K562 (cell line): ENCODE results near the gene CD248. TPM values are rescaled to one million over a fixed set of nuclear protein-coding genes. Genes with fewer than 3 reads are reported as not detected.
A peak's percentile ranks its signal among the peaks of the same experiment; 100 is the strongest.

Experiments
- DIDO1 ChIP-seq: fragments of 450-650 bp; IDR thresholded peaks from 2 replicates; pipeline ENCODE4 v1.6.1; 2016; ENCODE audit warnings: low read depth, missing biosample characterization, missing genetic modification characterization
- FIP1L1 ChIP-seq: fragments of 200-400 bp; formaldehyde crosslinking; IDR thresholded peaks from 2 replicates; pipeline ENCODE4 v1.6.1; 2018; ENCODE audit warnings: mild to moderate bottlenecking, low read depth, low read length; ENCODE audit not compliant: poor library complexity, severe bottlenecking
- NBN ChIP-seq: fragments of 450-650 bp; IDR thresholded peaks from 2 replicates; pipeline ENCODE4 v1.6.1; 2016; ENCODE audit warnings: low read depth, mild to moderate bottlenecking
- NCOR1 ChIP-seq: fragments of 450-650 bp; IDR thresholded peaks from 2 replicates; pipeline ENCODE4 v1.6.1; 2016; ENCODE audit warnings: mild to moderate bottlenecking, moderate library complexity
- NELFE ChIP-seq: IDR thresholded peaks from 2 replicates; pipeline ENCODE4 v1.6.1; 2011; ENCODE audit warnings: mild to moderate bottlenecking; ENCODE audit not compliant: insufficient read depth, insufficient read length
- POLR2AphosphoS2 ChIP-seq: IDR thresholded peaks from 2 replicates; pipeline ENCODE4 v1.6.1; 2012; ENCODE audit warnings: low read length, improper control_type of control experiment
- TAF1 ChIP-seq: IDR thresholded peaks from 2 replicates; pipeline ENCODE4 v1.6.1; 2011; ENCODE audit warnings: mild to moderate bottlenecking, low read length, moderate library complexity; ENCODE audit not compliant: insufficient read depth, control insufficient read depth, severe bottlenecking; ENCODE audit errors: extremely low read depth
- TGIF2 ChIP-seq: sonication (generic); formaldehyde crosslinking; IDR thresholded peaks from 2 replicates; pipeline ENCODE4 v1.8.1; 2022; ENCODE audit warnings: mild to moderate bottlenecking, missing genetic modification reagents, moderate library complexity
- ZKSCAN3 ChIP-seq: fragments of 250-450 bp; sonication (Bioruptor Pico); IDR thresholded peaks from 2 replicates; pipeline ENCODE4 v1.4.0; 2020
- polyA plus RNA-seq, 8 experiments: library from polyadenylated mRNA; depleted of rRNA in 4 of 8; stranded (reverse) in 5 of 8; unstranded in 3 of 8; fragments of >200 nt; fragmentation: Nextera tagmentation in 2 of 8; fragmentation: Illumina TruSeq in 1 of 8; extraction: Ambion mirVana in 2 of 8; extraction: Trizol in 1 of 8; gene quantifications; 2 replicates each; pipeline versions ENCODE4 v1.2.1 to v1.2.3, GENCODE V29; 2011 to 2014; ENCODE audit warnings: inconsistent platforms in 1 of 8, missing spikeins in 1 of 8
- total RNA-seq, 7 experiments: library from RNA; depleted of rRNA in 6 of 7; stranded (reverse); fragments of >200 nt in 6 of 7; fragmentation: Illumina TruSeq in 2 of 7; extraction: Trizol in 2 of 7; gene quantifications; 2 replicates each; pipeline versions ENCODE4 v1.2.1 to v1.2.3, GENCODE V29; 2011 to 2021; ENCODE audit warnings: low replicate concordance in 1 of 7
- TF ChIP-seq, protein P1 (sequence below): fragments of 250-450 bp; sonication (Bioruptor Pico); IDR thresholded peaks from 2 replicates; pipeline ENCODE4 v1.8.0; 2021; ENCODE audit warnings: borderline replicate concordance, mild to moderate bottlenecking, moderate library complexity; ENCODE audit not compliant: poor library complexity, severe bottlenecking
- TF ChIP-seq, protein P2 (sequence below): fragments of 250-450 bp; sonication (Bioruptor Pico); IDR thresholded peaks from 2 replicates; pipeline ENCODE4 v1.4.0; 2020; ENCODE audit warnings: mild to moderate bottlenecking, moderate library complexity
- TF ChIP-seq, protein P3 (sequence below): fragments of 250-450 bp; sonication (Bioruptor Pico); IDR thresholded peaks from 2 replicates; pipeline ENCODE4 v1.5.0; 2021
- TF ChIP-seq, protein P4 (sequence below): fragments of 450-650 bp; IDR thresholded peaks from 2 replicates; pipeline ENCODE4 v1.6.1; 2016; ENCODE audit warnings: borderline replicate concordance
- TF ChIP-seq, protein P5 (sequence below): fragments of 450-650 bp; IDR thresholded peaks from 2 replicates; pipeline ENCODE4 v1.6.1; 2016; ENCODE audit warnings: low read depth

Gene CD248
- total and polyA plus RNA-seq, 9 of the 15 experiments (the other 6 are each of a cell fraction or from before 2014, with no cell fraction given): 0.09 TPM; not detected in 8

DNA sequence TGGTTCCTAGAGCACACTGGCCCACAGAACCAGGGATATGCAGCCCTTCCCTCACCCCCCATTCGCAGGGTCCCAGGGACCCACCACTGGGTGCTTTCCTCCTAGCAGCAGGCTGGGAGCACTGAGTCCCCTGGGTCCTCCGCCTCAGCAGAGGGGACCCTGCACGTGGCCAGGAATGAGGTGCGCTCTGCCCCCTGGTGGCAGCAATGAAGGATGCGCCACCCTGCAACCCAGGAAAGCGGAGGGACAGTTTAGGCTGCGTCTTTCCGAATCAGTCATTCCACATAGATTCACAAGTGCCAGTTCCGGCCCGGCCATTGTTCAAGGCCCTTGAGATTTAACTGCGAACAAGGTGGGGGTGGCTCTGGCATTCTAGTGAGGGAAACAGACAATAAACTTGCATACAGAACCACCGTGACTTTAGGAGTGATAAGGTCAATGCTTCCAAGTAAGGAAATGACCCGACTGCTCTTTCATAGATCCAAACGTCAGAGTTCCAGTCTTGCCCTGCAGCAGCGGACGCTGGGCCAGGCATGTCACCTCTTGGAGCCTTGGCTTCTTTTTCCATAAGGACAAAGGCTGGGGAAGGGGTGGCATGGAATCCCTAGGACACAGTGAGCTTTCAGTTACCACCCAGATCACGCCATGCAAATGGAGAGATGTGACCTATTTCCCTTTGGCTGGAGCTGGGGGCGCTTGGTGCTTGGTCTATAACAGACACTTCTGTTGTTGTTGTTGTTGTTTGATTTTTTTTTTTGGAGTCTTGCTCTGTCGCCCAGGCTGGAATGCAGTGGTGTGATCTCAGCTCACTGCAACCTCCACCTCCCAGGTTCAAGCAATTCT lies 11.7 kb upstream of the CD248 start (continued):
- TF ChIP-seq, protein P1, sequence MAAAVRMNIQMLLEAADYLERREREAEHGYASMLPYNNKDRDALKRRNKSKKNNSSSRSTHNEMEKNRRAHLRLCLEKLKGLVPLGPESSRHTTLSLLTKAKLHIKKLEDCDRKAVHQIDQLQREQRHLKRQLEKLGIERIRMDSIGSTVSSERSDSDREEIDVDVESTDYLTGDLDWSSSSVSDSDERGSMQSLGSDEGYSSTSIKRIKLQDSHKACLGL (CRISPR knock-in tag): no peak
- TF ChIP-seq ZKSCAN3 (no peak), NCOR1 (no peak), NBN (peak; percentile 54), POLR2AphosphoS2 (no peak), FIP1L1 (no peak), TAF1 (peak; percentile 19), NELFE (no peak), TGIF2 (CRISPR knock-in tag) (no peak), DIDO1 (tag) (no peak)
- TF ChIP-seq, protein P2, sequence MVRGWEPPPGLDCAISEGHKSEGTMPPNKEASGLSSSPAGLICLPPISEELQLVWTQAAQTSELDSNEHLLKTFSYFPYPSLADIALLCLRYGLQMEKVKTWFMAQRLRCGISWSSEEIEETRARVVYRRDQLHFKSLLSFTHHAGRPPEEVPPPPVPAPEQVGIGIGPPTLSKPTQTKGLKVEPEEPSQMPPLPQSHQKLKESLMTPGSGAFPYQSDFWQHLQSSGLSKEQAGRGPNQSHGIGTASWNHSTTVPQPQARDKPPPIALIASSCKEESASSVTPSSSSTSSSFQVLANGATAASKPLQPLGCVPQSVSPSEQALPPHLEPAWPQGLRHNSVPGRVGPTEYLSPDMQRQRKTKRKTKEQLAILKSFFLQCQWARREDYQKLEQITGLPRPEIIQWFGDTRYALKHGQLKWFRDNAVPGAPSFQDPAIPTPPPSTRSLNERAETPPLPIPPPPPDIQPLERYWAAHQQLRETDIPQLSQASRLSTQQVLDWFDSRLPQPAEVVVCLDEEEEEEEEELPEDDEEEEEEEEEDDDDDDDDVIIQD (CRISPR knock-in tag): no peak
- TF ChIP-seq, protein P3, sequence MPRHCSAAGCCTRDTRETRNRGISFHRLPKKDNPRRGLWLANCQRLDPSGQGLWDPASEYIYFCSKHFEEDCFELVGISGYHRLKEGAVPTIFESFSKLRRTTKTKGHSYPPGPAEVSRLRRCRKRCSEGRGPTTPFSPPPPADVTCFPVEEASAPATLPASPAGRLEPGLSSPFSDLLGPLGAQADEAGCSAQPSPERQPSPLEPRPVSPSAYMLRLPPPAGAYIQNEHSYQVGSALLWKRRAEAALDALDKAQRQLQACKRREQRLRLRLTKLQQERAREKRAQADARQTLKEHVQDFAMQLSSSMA (CRISPR knock-in tag): no peak
- TF ChIP-seq, protein P4, sequence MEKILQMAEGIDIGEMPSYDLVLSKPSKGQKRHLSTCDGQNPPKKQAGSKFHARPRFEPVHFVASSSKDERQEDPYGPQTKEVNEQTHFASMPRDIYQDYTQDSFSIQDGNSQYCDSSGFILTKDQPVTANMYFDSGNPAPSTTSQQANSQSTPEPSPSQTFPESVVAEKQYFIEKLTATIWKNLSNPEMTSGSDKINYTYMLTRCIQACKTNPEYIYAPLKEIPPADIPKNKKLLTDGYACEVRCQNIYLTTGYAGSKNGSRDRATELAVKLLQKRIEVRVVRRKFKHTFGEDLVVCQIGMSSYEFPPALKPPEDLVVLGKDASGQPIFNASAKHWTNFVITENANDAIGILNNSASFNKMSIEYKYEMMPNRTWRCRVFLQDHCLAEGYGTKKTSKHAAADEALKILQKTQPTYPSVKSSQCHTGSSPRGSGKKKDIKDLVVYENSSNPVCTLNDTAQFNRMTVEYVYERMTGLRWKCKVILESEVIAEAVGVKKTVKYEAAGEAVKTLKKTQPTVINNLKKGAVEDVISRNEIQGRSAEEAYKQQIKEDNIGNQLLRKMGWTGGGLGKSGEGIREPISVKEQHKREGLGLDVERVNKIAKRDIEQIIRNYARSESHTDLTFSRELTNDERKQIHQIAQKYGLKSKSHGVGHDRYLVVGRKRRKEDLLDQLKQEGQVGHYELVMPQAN: no peak
- TF ChIP-seq, protein P5, sequence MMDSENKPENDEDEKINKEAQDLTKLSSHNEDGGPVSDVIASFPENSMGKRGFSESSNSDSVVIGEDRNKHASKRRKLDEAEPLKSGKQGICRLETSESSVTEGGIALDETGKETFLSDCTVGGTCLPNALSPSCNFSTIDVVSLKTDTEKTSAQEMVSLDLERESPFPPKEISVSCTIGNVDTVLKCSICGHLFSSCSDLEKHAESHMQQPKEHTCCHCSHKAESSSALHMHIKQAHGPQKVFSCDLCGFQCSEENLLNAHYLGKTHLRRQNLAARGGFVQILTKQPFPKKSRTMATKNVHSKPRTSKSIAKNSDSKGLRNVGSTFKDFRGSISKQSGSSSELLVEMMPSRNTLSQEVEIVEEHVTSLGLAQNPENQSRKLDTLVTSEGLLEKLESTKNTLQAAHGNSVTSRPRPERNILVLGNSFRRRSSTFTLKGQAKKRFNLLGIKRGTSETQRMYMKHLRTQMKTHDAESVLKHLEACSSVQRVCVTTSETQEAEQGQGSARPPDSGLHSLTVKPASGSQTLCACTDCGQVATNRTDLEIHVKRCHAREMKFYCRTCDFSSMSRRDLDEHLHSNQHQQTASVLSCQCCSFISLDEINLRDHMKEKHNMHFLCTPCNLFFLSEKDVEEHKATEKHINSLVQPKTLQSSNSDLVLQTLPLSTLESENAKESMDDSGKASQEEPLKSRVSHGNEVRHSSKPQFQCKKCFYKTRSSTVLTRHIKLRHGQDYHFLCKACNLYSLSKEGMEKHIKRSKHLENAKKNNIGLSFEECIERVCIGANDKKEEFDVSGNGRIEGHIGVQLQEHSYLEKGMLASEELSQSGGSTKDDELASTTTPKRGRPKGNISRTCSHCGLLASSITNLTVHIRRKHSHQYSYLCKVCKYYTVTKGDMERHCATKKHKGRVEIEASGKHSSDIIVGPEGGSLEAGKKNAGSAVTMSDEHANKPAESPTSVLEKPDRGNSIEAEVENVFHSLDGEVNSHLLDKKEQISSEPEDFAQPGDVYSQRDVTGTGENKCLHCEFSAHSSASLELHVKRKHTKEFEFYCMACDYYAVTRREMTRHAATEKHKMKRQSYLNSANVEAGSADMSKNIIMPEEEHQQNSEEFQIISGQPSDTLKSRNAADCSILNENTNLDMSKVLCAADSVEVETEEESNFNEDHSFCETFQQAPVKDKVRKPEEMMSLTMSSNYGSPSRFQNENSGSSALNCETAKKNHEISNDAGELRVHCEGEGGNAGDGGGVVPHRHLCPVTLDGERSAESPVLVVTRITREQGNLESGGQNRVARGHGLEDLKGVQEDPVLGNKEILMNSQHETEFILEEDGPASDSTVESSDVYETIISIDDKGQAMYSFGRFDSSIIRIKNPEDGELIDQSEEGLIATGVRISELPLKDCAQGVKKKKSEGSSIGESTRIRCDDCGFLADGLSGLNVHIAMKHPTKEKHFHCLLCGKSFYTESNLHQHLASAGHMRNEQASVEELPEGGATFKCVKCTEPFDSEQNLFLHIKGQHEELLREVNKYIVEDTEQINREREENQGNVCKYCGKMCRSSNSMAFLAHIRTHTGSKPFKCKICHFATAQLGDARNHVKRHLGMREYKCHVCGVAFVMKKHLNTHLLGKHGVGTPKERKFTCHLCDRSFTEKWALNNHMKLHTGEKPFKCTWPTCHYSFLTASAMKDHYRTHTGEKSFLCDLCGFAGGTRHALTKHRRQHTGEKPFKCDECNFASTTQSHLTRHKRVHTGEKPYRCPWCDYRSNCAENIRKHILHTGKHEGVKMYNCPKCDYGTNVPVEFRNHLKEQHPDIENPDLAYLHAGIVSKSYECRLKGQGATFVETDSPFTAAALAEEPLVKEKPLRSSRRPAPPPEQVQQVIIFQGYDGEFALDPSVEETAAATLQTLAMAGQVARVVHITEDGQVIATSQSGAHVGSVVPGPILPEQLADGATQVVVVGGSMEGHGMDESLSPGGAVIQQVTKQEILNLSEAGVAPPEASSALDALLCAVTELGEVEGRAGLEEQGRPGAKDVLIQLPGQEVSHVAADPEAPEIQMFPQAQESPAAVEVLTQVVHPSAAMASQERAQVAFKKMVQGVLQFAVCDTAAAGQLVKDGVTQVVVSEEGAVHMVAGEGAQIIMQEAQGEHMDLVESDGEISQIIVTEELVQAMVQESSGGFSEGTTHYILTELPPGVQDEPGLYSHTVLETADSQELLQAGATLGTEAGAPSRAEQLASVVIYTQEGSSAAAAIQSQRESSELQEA: no peak
